Measurements from ENCODE around the gene MTNR1B. TPM values are rescaled to one million over a fixed set of nuclear protein-coding genes. Genes with fewer than 3 reads are reported as not detected.

Gene MTNR1B
- total and polyA plus RNA-seq, 2 of the 13 experiments (the other 11 are each of a cell fraction or from before 2014, with no cell fraction given), result not detected

GRCh38 chr11:92948116-92948515, 21.3 kb upstream of the MTNR1B start (continued):
- TF ChIP-seq HNF1A (IDR thresholded peaks at IDR 0.05; ENCODE audit: low read depth), result peak; percentile 93
- TF ChIP-seq HNF1A (CRISPR knock-in tag; IDR thresholded peaks at IDR 0.05; ENCODE audit: borderline replicate concordance), result peak; percentile 97
- TF ChIP-seq ZNF776 (CRISPR knock-in tag; IDR thresholded peaks at IDR 0.05), result no peak
- TF ChIP-seq MXI1 (IDR thresholded peaks at IDR 0.05; ENCODE audit: borderline replicate concordance, low read depth, low read length), result no peak
- peak in 1 of 2 experiments; percentile 41; a peak in 1 of 4 replicates for TF ChIP-seq EP300 (IDR thresholded peaks at IDR 0.05; ENCODE audit: low read depth in 2 of 2, low read length in 2 of 2)
- TF ChIP-seq EP300 (CRISPR knock-in tag; IDR thresholded peaks at IDR 0.05; ENCODE audit: borderline replicate concordance), result no peak
- peak; percentile 42; the same call in 1 of the 2 replicates for TF ChIP-seq ZNF292 (CRISPR knock-in tag; IDR thresholded peaks at IDR 0.05; ENCODE audit: borderline replicate concordance, low read depth)
- TF ChIP-seq ZNF724P (CRISPR knock-in tag; IDR thresholded peaks at IDR 0.05; ENCODE audit: borderline replicate concordance), result no peak
- peak; percentile 52; the same call in 1 of the 2 replicates for TF ChIP-seq GATAD2A (CRISPR knock-in tag; IDR thresholded peaks at IDR 0.05)
- TF ChIP-seq POGZ (CRISPR knock-in tag; IDR thresholded peaks at IDR 0.05), result 0 out of 2 replicates have a peak, but pooled peaks have one; percentile 42
- peak; percentile 44; the same call in 1 of the 2 replicates for TF ChIP-seq FOXA3 (CRISPR knock-in tag; IDR thresholded peaks at IDR 0.05)
- TF ChIP-seq SALL1 (CRISPR knock-in tag; IDR thresholded peaks at IDR 0.05), result peak; percentile 55; the same call in 1 of the 2 replicates
- TF ChIP-seq GABPA (IDR thresholded peaks at IDR 0.05; ENCODE audit: low read depth, low read length), result no peak
- 0 out of 2 replicates have a peak, but pooled peaks have one; percentile 13 for TF ChIP-seq GABPA (CRISPR knock-in tag; IDR thresholded peaks at IDR 0.05; ENCODE audit: low read depth)
- TF ChIP-seq THAP11 (CRISPR knock-in tag; IDR thresholded peaks at IDR 0.05), result 0 out of 2 replicates have a peak, but pooled peaks have one; percentile 20
- 0 out of 2 replicates have a peak, but pooled peaks have one; percentile 32 for TF ChIP-seq NCOA2 (CRISPR knock-in tag; IDR thresholded peaks at IDR 0.05)
- peak; percentile 97 for TF ChIP-seq SOX5 (CRISPR knock-in tag; IDR thresholded peaks at IDR 0.05; ENCODE audit: borderline replicate concordance)
- TF ChIP-seq BCL6 (CRISPR knock-in tag; IDR thresholded peaks at IDR 0.05), result 0 out of 2 replicates have a peak, but pooled peaks have one; percentile 19
- no peak for TF ChIP-seq DMTF1 (CRISPR knock-in tag; IDR thresholded peaks at IDR 0.05)
- 0 out of 2 replicates have a peak, but pooled peaks have one; percentile 39 for TF ChIP-seq POGK (CRISPR knock-in tag; conservative IDR thresholded peaks at IDR 0.05)
- 0 out of 2 replicates have a peak, but pooled peaks have one; percentile 30 for TF ChIP-seq TARDBP (CRISPR knock-in tag; IDR thresholded peaks at IDR 0.05)
- peak; percentile 45 for TF ChIP-seq HDAC1 (CRISPR knock-in tag; IDR thresholded peaks at IDR 0.05)
- no peak for TF ChIP-seq ZNF101 (CRISPR knock-in tag; IDR thresholded peaks at IDR 0.05; ENCODE audit: borderline replicate concordance, low read depth)
- TF ChIP-seq ZNF234 (CRISPR knock-in tag; conservative IDR thresholded peaks at IDR 0.05), result no peak
- TF ChIP-seq JUND (CRISPR knock-in tag; IDR thresholded peaks at IDR 0.05), result peak; percentile 83; the same call in 1 of the 2 replicates
